Stimulated activated CD8-positive, alpha-beta memory T cell treated with anti-CD3 and anti-CD28 coated beads, Interleukin-2, amount 100 ng/mL, for 48 hours (primary cell): ENCODE data around the gene SMCO4.
"Not testable (repeated sequence)": the region's sequence is repeated elsewhere in the genome, so short reads cannot be mapped to it uniquely, and the experiment has no call there.

Experiments
- DNase-seq, 2 donors: peaks; one replicate each; pipeline ENCODE4 v3.0.0-alpha.2; 2020; ENCODE audit warnings: low read depth in 2 of 2

The SMCO4 gene

GRCh38 chr11:93477684-93478234 is 65.4 kb downstream of the SMCO4 start:
- no peak for DNase-seq

- no peak for DNase-seq
These were observed 66.4 kb downstream of the SMCO4 start for GRCh38 chr11:93476796-93477195.

GRCh38 chr11:93474123-93474522 is 69.1 kb downstream of the SMCO4 start:
- no peak for DNase-seq

GRCh38 chr11:93468290-93468689 is 74.9 kb downstream of the SMCO4 start:
- no peak for DNase-seq

- DNase-seq: no peak
These were observed 76.1 kb downstream of the SMCO4 start for GRCh38 chr11:93467054-93467453.

GRCh38 chr11:93464927-93465540 is 78.2 kb downstream of the SMCO4 start:
- DNase-seq: no peak

- DNase-seq: not testable (repeated sequence)
These were observed 79.5 kb downstream of the SMCO4 start for GRCh38 chr11:93463666-93464065.

GRCh38 chr11:93458286-93458685 is 84.9 kb downstream of the SMCO4 start:
- no peak for DNase-seq

- peak in 1 of 2 donors; percentile 8 for DNase-seq
These were observed 98.5 kb downstream of the SMCO4 start for GRCh38 chr11:93444617-93445073.

GRCh38 chr11:93443232-93443631 is 100.0 kb downstream of the SMCO4 start:
- not testable (repeated sequence) for DNase-seq

GRCh38 chr11:93432247-93432646 is 110.9 kb downstream of the SMCO4 start:
- no peak for DNase-seq
